A549 (cell line): ENCODE measurements around the gene VPS26B. TPM values are rescaled to one million over a fixed set of nuclear protein-coding genes. Genes with fewer than 3 reads are reported as not detected.

Experiments used
- ATAC-seq, 2 experiments: fragments of 200-7000 bp in 1 of 2; fragments of >200 bp in 1 of 2; cut with Nextera tagmentation in 1 of 2; cut with Tn5 transposase in 1 of 2; 3 replicates each; pipeline versions ENCODE4 v1.8.0 to v1.9.1; 2018 to 2020; ENCODE audit warnings: mild to moderate bottlenecking in 1 of 2, moderate library complexity in 1 of 2
- CTCF ChIA-PET: fragments of 300-600 bp; sonication (Branson Sonifier 250); formaldehyde crosslinking; extraction: SDS; loops from one replicate; lab custom pipeline; 2021; ENCODE audit warnings: antibody characterized with exemption, inconsistent platforms; lab: Yijun Ruan, JAX
- POLR2A ChIA-PET: fragments of 350-600 bp; formaldehyde crosslinking; extraction: SDS; loops from one replicate; lab custom pipeline; 2021; ENCODE audit warnings: antibody characterized with exemption, inconsistent platforms; lab: Yijun Ruan, JAX
- DNase-seq, 2 experiments: peaks; one replicate each; pipeline versions ENCODE4 v3.0.0 to v3.0.0-alpha.2; 2011 to 2016; ENCODE audit warnings: low read depth in 1 of 2, low spot score in 1 of 2
- FAIRE-seq: peaks from 2 replicates; lab custom pipeline; 2011; peaks lifted over from hg19 to GRCh38; lab: Jason Lieb, UNC
- H3K27ac ChIP-seq, 2 experiments: fragments of >200 bp; sonication (Bioruptor Twin); formaldehyde crosslinking; 3 replicates each; pipeline ENCODE4 v1.5.1; 2016 to 2017
- H3K4me1 ChIP-seq: fragments of >200 bp; sonication (Bioruptor Twin); formaldehyde crosslinking; 3 replicates; pipeline ENCODE4 v1.6.1; 2016
- H3K4me2 ChIP-seq: fragments of >200 bp; sonication (Bioruptor Twin); formaldehyde crosslinking; 3 replicates; pipeline ENCODE4 v1.6.1; 2016
- H3K4me3 ChIP-seq: fragments of >200 bp; sonication (Bioruptor Twin); formaldehyde crosslinking; 3 replicates; pipeline ENCODE4 v1.5.1; 2016
- H3K9me3 ChIP-seq: fragments of >200 bp; sonication (Bioruptor Twin); formaldehyde crosslinking; 3 replicates; pipeline ENCODE4 v1.6.1; 2016
- CBX2 ChIP-seq: fragments of 200-600 bp; sonication (generic); IDR thresholded peaks from 2 replicates; pipeline ENCODE4 v1.6.1; 2016; ENCODE audit warnings: low read depth, mild to moderate bottlenecking, borderline replicate concordance
- CBX8 ChIP-seq: fragments of 200-600 bp; sonication (generic); IDR thresholded peaks from 2 replicates; pipeline ENCODE4 v1.6.1; 2016
- CEBPB ChIP-seq, 2 experiments: fragments of >200 bp in 1 of 2; sonication (Bioruptor Twin) in 1 of 2; formaldehyde crosslinking in 1 of 2; IDR thresholded peaks; 2 replicates each; pipeline ENCODE4 v1.6.1; 2012 to 2016
- CHD2 ChIP-seq: fragments of 150-350 bp; IDR thresholded peaks from 2 replicates; pipeline ENCODE4 v1.6.1; 2014; ENCODE audit warnings: low read length; ENCODE audit not compliant: partially characterized antibody
- CHD4 ChIP-seq: fragments of 200-600 bp; sonication (generic); IDR thresholded peaks from 2 replicates; pipeline ENCODE4 v1.6.1; 2016; ENCODE audit warnings: antibody characterized with exemption, mild to moderate bottlenecking, borderline replicate concordance
- EHF ChIP-seq: fragments of 250-450 bp; sonication (Bioruptor Pico); IDR thresholded peaks from 2 replicates; pipeline ENCODE4 v1.5.0; 2020; ENCODE audit warnings: mild to moderate bottlenecking
- EHMT2 ChIP-seq: fragments of 200-600 bp; sonication (generic); IDR thresholded peaks from 2 replicates; pipeline ENCODE4 v1.6.1; 2016; ENCODE audit warnings: antibody characterized with exemption, low read depth, mild to moderate bottlenecking, moderate library complexity
- ELK1 ChIP-seq: fragments of 150-350 bp; IDR thresholded peaks from 2 replicates; pipeline ENCODE4 v1.6.1; 2014; ENCODE audit warnings: low read depth, mild to moderate bottlenecking, low read length
- ESRRA ChIP-seq: fragments of 150-350 bp; IDR thresholded peaks from 2 replicates; pipeline ENCODE4 v1.6.1; 2014; ENCODE audit warnings: mild to moderate bottlenecking, low read length, borderline replicate concordance
- FOSB ChIP-seq: fragments of 250-450 bp; sonication (Bioruptor Pico); IDR thresholded peaks from 2 replicates; pipeline ENCODE4 v1.5.0; 2020; ENCODE audit warnings: mild to moderate bottlenecking, moderate library complexity
- FOSL2 ChIP-seq, 2 experiments: fragments of 450-650 bp in 1 of 2; fragments of >200 bp in 1 of 2; sonication (Bioruptor Twin) in 1 of 2; formaldehyde crosslinking; IDR thresholded peaks; 2 replicates each; pipeline versions ENCODE4 v1.5.0 to v1.6.1; 2016 to 2020; ENCODE audit warnings: mild to moderate bottlenecking in 1 of 2, moderate library complexity in 1 of 2
- FOXS1 ChIP-seq: fragments of 250-450 bp; sonication (Bioruptor Pico); IDR thresholded peaks from 2 replicates; pipeline ENCODE4 v1.5.0; 2020; ENCODE audit warnings: mild to moderate bottlenecking, moderate library complexity
- GATA3 ChIP-seq: IDR thresholded peaks from 2 replicates; pipeline ENCODE4 v1.6.1; 2012; ENCODE audit warnings: borderline replicate concordance
- HOXB13 ChIP-seq: fragments of 250-450 bp; sonication (Bioruptor Pico); IDR thresholded peaks from 2 replicates; pipeline ENCODE4 v1.5.0; 2020; ENCODE audit warnings: low read depth, mild to moderate bottlenecking, moderate library complexity
- HOXB5 ChIP-seq: fragments of 250-450 bp; sonication (Bioruptor Pico); IDR thresholded peaks from 2 replicates; pipeline ENCODE4 v1.5.0; 2020; ENCODE audit warnings: mild to moderate bottlenecking, moderate library complexity
- KDM1A ChIP-seq: fragments of 200-600 bp; sonication (generic); IDR thresholded peaks from 2 replicates; pipeline ENCODE4 v1.6.1; 2016; ENCODE audit warnings: low read depth, mild to moderate bottlenecking
- KDM5A ChIP-seq: fragments of 200-600 bp; sonication (generic); IDR thresholded peaks from 2 replicates; pipeline ENCODE4 v1.6.1; 2016; ENCODE audit warnings: antibody characterized with exemption, mild to moderate bottlenecking
- NFE2L2 ChIP-seq: fragments of 150-350 bp; conservative IDR thresholded peaks from 2 replicates; pipeline ENCODE4 v1.6.1; 2014; ENCODE audit warnings: low read length
- NR3C1 ChIP-seq: fragments of >200 bp; sonication (Bioruptor Twin); formaldehyde crosslinking; IDR thresholded peaks from 3 replicates; pipeline ENCODE4 v1.6.1; 2017
- POLR2AphosphoS2 ChIP-seq: conservative IDR thresholded peaks from 2 replicates; pipeline ENCODE4 v1.6.1; 2012; ENCODE audit warnings: low read length, improper control_type of control experiment, inconsistent platforms
- RCOR1 ChIP-seq: fragments of 150-350 bp; IDR thresholded peaks from 2 replicates; pipeline ENCODE4 v1.6.1; 2014; ENCODE audit warnings: antibody characterized with exemption, low read length, low read depth
- RFX5 ChIP-seq: fragments of 450-650 bp; IDR thresholded peaks from 2 replicates; pipeline ENCODE4 v1.7.1; 2014; ENCODE audit warnings: antibody characterized with exemption, mild to moderate bottlenecking, moderate library complexity
- SREBF2 ChIP-seq: fragments of 450-650 bp; IDR thresholded peaks from 2 replicates; pipeline ENCODE4 v1.6.1; 2014; ENCODE audit warnings: mild to moderate bottlenecking, moderate library complexity
- TFCP2L1 ChIP-seq: fragments of 250-450 bp; sonication (Bioruptor Pico); IDR thresholded peaks from 2 replicates; pipeline ENCODE4 v1.5.0; 2021; ENCODE audit warnings: mild to moderate bottlenecking
- TP53 ChIP-seq: fragments of 250-450 bp; sonication (Bioruptor Pico); IDR thresholded peaks from 2 replicates; pipeline ENCODE4 v1.5.0; 2021; ENCODE audit warnings: mild to moderate bottlenecking, moderate library complexity
- ZC3H11A ChIP-seq: fragments of 450-650 bp; IDR thresholded peaks from 2 replicates; pipeline ENCODE4 v1.6.1; 2014; ENCODE audit warnings: antibody characterized with exemption, mild to moderate bottlenecking
- ZSCAN20 ChIP-seq: fragments of 250-450 bp; sonication (Bioruptor Pico); IDR thresholded peaks from 2 replicates; pipeline ENCODE4 v1.8.0; 2022; ENCODE audit warnings: mild to moderate bottlenecking, moderate library complexity
- WGBS: methylation state at CpG from one replicate; pipeline ENCODE4 v1.1.6; 2017; ENCODE audit errors: missing lambda C conversion rate; 5-methylcytosine and 5-hydroxymethylcytosine counted together
- polyA plus RNA-seq, 4 experiments: library from polyadenylated mRNA; depleted of rRNA in 3 of 4; stranded (reverse); fragments of >200 nt; fragmentation: RNase III in 1 of 4; extraction: RNeasy Plus Mini Kit Qiagen cat#74134 plus additional on column Dnase treatment in 1 of 4; gene quantifications; 2 replicates in 3 of 4; 3 replicates in 1 of 4; pipeline ENCODE4 v1.2.3, GENCODE V29; 2011 to 2017
- TF ChIP-seq, protein P1 (sequence below): fragments of >200 bp; sonication (Bioruptor Twin); formaldehyde crosslinking; IDR thresholded peaks from 3 replicates; pipeline ENCODE4 v1.5.1; 2016
- TF ChIP-seq, protein P2 (sequence below): fragments of 450-650 bp; IDR thresholded peaks from 2 replicates; pipeline ENCODE4 v1.6.1; 2014; ENCODE audit warnings: antibody characterized with exemption
- TF ChIP-seq, protein P3 (sequence below): fragments of 250-450 bp; sonication (Bioruptor Pico); IDR thresholded peaks from 2 replicates; pipeline ENCODE4 v1.5.0; 2020; ENCODE audit warnings: low read depth, mild to moderate bottlenecking, moderate library complexity

Gene VPS26B
- polyA plus RNA-seq, 2 of the 4 experiments (the other 2 are of a cell fraction), result 19.2 to 25.7 TPM

GRCh38 chr11:134292661-134293060 is 68.2 kb downstream of the VPS26B start:
- Histone ChIP-seq H3K9me3 (no peaks in the 10 kb centered on the region), H3K4me1 (no peaks in the 10 kb centered on the region), H3K4me3 (no peak overlapping the region), H3K27ac (no peak overlapping the region), H3K4me2 (no peak overlapping the region)
- ChIA-PET CTCF (no interaction called here), POLR2A (no interaction called here)
- no peak for FAIRE-seq
- no peak for DNase-seq
- no peak for TF ChIP-seq NFE2L2
- no peak for TF ChIP-seq KDM1A
- TF ChIP-seq POLR2AphosphoS2, result no peak
- no peak for TF ChIP-seq TFCP2L1
- TF ChIP-seq RFX5, result no peak
- no peak for TF ChIP-seq EHMT2
- no peak for TF ChIP-seq CHD4
- TF ChIP-seq ZC3H11A, result no peak
- TF ChIP-seq RCOR1, result no peak
- TF ChIP-seq, protein P1, sequence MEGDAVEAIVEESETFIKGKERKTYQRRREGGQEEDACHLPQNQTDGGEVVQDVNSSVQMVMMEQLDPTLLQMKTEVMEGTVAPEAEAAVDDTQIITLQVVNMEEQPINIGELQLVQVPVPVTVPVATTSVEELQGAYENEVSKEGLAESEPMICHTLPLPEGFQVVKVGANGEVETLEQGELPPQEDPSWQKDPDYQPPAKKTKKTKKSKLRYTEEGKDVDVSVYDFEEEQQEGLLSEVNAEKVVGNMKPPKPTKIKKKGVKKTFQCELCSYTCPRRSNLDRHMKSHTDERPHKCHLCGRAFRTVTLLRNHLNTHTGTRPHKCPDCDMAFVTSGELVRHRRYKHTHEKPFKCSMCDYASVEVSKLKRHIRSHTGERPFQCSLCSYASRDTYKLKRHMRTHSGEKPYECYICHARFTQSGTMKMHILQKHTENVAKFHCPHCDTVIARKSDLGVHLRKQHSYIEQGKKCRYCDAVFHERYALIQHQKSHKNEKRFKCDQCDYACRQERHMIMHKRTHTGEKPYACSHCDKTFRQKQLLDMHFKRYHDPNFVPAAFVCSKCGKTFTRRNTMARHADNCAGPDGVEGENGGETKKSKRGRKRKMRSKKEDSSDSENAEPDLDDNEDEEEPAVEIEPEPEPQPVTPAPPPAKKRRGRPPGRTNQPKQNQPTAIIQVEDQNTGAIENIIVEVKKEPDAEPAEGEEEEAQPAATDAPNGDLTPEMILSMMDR, result no peak
- no peak for TF ChIP-seq CEBPB (IDR thresholded peaks at IDR 0.05)
- TF ChIP-seq TP53, result no peak
- TF ChIP-seq CHD2, result no peak
- no peak for TF ChIP-seq NR3C1
- no peak for TF ChIP-seq HOXB13 (CRISPR knock-in tag)
- 49% methylated on average over 13 of the region's 15 CpGs for WGBS
- ATAC-seq, result no peak; a peak in 1 of 6 replicates

- TF ChIP-seq HOXB5 (CRISPR knock-in tag) (no peak), ESRRA (no peak), GATA3 (no peak), EHF (CRISPR knock-in tag) (no peak), ELK1 (no peak), FOSB (no peak), SREBF2 (no peak), FOSL2 (IDR thresholded peaks at IDR 0.05) (no peak), FOSL2 (CRISPR knock-in tag; IDR thresholded peaks at IDR 0.05) (no peak), FOXS1 (CRISPR knock-in tag) (no peak), ZSCAN20 (CRISPR knock-in tag) (no peak), HOXB13 (CRISPR knock-in tag) (no peak), KDM1A (no peak), ZC3H11A (no peak), NFE2L2 (no peak), CBX8 (no peak), KDM5A (no peak), CBX2 (no peak), CEBPB (IDR thresholded peaks at IDR 0.05) (no peak)
- TF ChIP-seq, protein P2, sequence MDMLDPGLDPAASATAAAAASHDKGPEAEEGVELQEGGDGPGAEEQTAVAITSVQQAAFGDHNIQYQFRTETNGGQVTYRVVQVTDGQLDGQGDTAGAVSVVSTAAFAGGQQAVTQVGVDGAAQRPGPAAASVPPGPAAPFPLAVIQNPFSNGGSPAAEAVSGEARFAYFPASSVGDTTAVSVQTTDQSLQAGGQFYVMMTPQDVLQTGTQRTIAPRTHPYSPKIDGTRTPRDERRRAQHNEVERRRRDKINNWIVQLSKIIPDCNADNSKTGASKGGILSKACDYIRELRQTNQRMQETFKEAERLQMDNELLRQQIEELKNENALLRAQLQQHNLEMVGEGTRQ, result no peak
- TF ChIP-seq, protein P3, sequence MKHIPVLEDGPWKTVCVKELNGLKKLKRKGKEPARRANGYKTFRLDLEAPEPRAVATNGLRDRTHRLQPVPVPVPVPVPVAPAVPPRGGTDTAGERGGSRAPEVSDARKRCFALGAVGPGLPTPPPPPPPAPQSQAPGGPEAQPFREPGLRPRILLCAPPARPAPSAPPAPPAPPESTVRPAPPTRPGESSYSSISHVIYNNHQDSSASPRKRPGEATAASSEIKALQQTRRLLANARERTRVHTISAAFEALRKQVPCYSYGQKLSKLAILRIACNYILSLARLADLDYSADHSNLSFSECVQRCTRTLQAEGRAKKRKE, result no peak
- TF ChIP-seq, all 56 proteins: peak for 0
- FAIRE-seq, result no peak
- H3K9me3 ChIP-seq, result no peaks in the 10 kb centered on the region
- no peak overlapping the region for H3K27ac ChIP-seq
- ChIA-PET CTCF (no interaction called here), POLR2A (no interaction called here)
- no peaks in the 10 kb centered on the region for H3K4me1 ChIP-seq
- 49% methylated on average over 17 of the region's 20 CpGs for whole genome bisulfite sequencing
- DNase-seq, result no peak
- no peak overlapping the region for H3K4me3 ChIP-seq
- no peak for ATAC-seq
- no peak overlapping the region for H3K4me2 ChIP-seq
Observed at GRCh38 chr11:134293119-134294113, 68.9 kb downstream of the VPS26B start.
